H9 (cell line): Measurements from ENCODE around the gene NAMPT. TPM values are rescaled to one million over a fixed set of nuclear protein-coding genes. Genes with fewer than 3 reads are reported as not detected.

Source experiments
- DNase-seq: peaks from one replicate; pipeline ENCODE4 v3.0.0-alpha.2; 2017
- H2AFZ ChIP-seq: one replicate; pipeline ENCODE4 v1.6.1; 2013; ENCODE audit warnings: mild to moderate bottlenecking, low read length, control low read depth, moderate library complexity
- H2AK5ac ChIP-seq: 2 replicates; pipeline ENCODE4 v1.6.1; 2013; ENCODE audit warnings: low read length, control low read depth, mixed read lengths; ENCODE audit not compliant: insufficient read length
- H2BK120ac ChIP-seq: one replicate; pipeline ENCODE4 v1.6.1; 2013; ENCODE audit warnings: low read depth, mild to moderate bottlenecking, low read length, control low read depth, inconsistent platforms; ENCODE audit not compliant: poor library complexity, severe bottlenecking
- H2BK12ac ChIP-seq: 2 replicates; pipeline ENCODE4 v1.6.1; 2013; ENCODE audit warnings: low read length, control low read depth, mixed read lengths, low read depth; ENCODE audit not compliant: insufficient read length
- H2BK15ac ChIP-seq: 2 replicates; pipeline ENCODE4 v1.6.1; 2013; ENCODE audit warnings: low read depth, low read length, control low read depth
- H2BK20ac ChIP-seq: one replicate; pipeline ENCODE4 v1.6.1; 2013; ENCODE audit warnings: low read depth, mild to moderate bottlenecking, low read length, control low read depth, inconsistent platforms; ENCODE audit not compliant: poor library complexity, severe bottlenecking
- H2BK5ac ChIP-seq: 2 replicates; pipeline ENCODE4 v1.6.1; 2013; ENCODE audit warnings: low read length, control low read depth, mixed read lengths; ENCODE audit not compliant: insufficient read length
- H3K14ac ChIP-seq: 2 replicates; pipeline ENCODE4 v1.6.1; 2013; ENCODE audit warnings: low read length, control low read depth; ENCODE audit not compliant: insufficient read depth
- H3K18ac ChIP-seq: 2 replicates; pipeline ENCODE4 v1.6.1; 2013; ENCODE audit warnings: low read depth, mild to moderate bottlenecking, mixed read lengths, low read length, control low read depth; ENCODE audit not compliant: insufficient read length
- H3K23ac ChIP-seq: 2 replicates; pipeline ENCODE4 v1.6.1; 2013; ENCODE audit warnings: low read length, control low read depth, mixed read lengths, low read depth; ENCODE audit not compliant: insufficient read length
- H3K23me2 ChIP-seq: 2 replicates; pipeline ENCODE4 v1.6.1; 2013; ENCODE audit warnings: low read depth, mild to moderate bottlenecking, mixed read lengths, low read length, control low read depth; ENCODE audit not compliant: insufficient read length, poor library complexity, severe bottlenecking
- H3K27ac ChIP-seq: 2 replicates; pipeline ENCODE4 v1.5.1; 2013; ENCODE audit warnings: low read length, control low read depth, mixed read lengths, low read depth; ENCODE audit not compliant: insufficient read length
- H3K27me3 ChIP-seq: 2 replicates; pipeline ENCODE4 v1.6.1; 2013; ENCODE audit warnings: low read length, control low read depth, inconsistent platforms; ENCODE audit not compliant: insufficient read depth
- H3K4ac ChIP-seq: 2 replicates; pipeline ENCODE4 v1.6.1; 2013; ENCODE audit warnings: low read depth, mild to moderate bottlenecking, control low read depth, inconsistent platforms, low read length, moderate library complexity
- H3K4me1 ChIP-seq: 2 replicates; pipeline ENCODE4 v1.6.1; 2013; ENCODE audit warnings: low read length, control low read depth, inconsistent platforms; ENCODE audit not compliant: insufficient read depth
- H3K4me2 ChIP-seq: 2 replicates; pipeline ENCODE4 v1.6.1; 2013; ENCODE audit warnings: low read length, control low read depth, mixed read lengths; ENCODE audit not compliant: insufficient read length, insufficient read depth
- H3K56ac ChIP-seq: 2 replicates; pipeline ENCODE4 v1.6.1; 2013; ENCODE audit warnings: low read depth, mild to moderate bottlenecking, mixed read lengths, low read length, control low read depth; ENCODE audit not compliant: insufficient read length
- H3K79me1 ChIP-seq: 2 replicates; pipeline ENCODE4 v1.6.1; 2013; ENCODE audit warnings: low read depth, mild to moderate bottlenecking, moderate library complexity, low read length, control low read depth, inconsistent platforms; ENCODE audit not compliant: insufficient read depth, poor library complexity, severe bottlenecking
- H3K79me2 ChIP-seq: 2 replicates; pipeline ENCODE4 v1.6.1; 2013; ENCODE audit warnings: low read length, control low read depth, inconsistent platforms; ENCODE audit not compliant: insufficient read depth
- H3K9ac ChIP-seq: 2 replicates; pipeline ENCODE4 v1.6.1; 2013; ENCODE audit warnings: low read length, control low read depth, mixed read lengths; ENCODE audit not compliant: insufficient read length; ENCODE audit errors: extremely low read depth
- H3K9me3 ChIP-seq: one replicate; pipeline ENCODE4 v1.6.1; 2013; ENCODE audit warnings: low read depth, low read length, inconsistent platforms; ENCODE audit not compliant: control insufficient read depth
- H3T11ph ChIP-seq: one replicate; pipeline ENCODE4 v1.6.1; 2013; ENCODE audit warnings: mild to moderate bottlenecking, low read length, control low read depth, inconsistent platforms
- H4K20me1 ChIP-seq: one replicate; pipeline ENCODE4 v1.6.1; 2013; ENCODE audit not compliant: control insufficient read depth, insufficient read length, insufficient read depth
- H4K5ac ChIP-seq: 2 replicates; pipeline ENCODE4 v1.6.1; 2013; ENCODE audit warnings: low read depth, mild to moderate bottlenecking, mixed read lengths, low read length, control low read depth; ENCODE audit not compliant: insufficient read length
- H4K8ac ChIP-seq: replicated peaks from 2 replicates; pipeline ENCODE4 v1.6.1; 2013; ENCODE audit warnings: low read length, control low read depth, mixed read lengths, low read depth; ENCODE audit not compliant: insufficient read length
- H4K91ac ChIP-seq: 2 replicates; pipeline ENCODE4 v1.6.1; 2013; ENCODE audit warnings: low read depth, mild to moderate bottlenecking, moderate library complexity, mixed read lengths, low read length, control low read depth; ENCODE audit not compliant: insufficient read length
- H3K27ac Mint-ChIP-seq, 3 experiments: 2 replicates in 2 of 3; 3 replicates in 1 of 3; pipeline ENCODE4 v1.8.0; 2020 to 2021; ENCODE audit warnings: mixed read lengths in 3 of 3, mild to moderate bottlenecking in 1 of 3, moderate library complexity in 1 of 3
- H3K27me3 Mint-ChIP-seq: 2 replicates; pipeline ENCODE4 v1.8.0; 2021; ENCODE audit warnings: low read depth, mild to moderate bottlenecking, moderate library complexity, mixed read lengths
- H3K36me3 Mint-ChIP-seq, 3 experiments: 2 replicates in 2 of 3; 3 replicates in 1 of 3; pipeline ENCODE4 v1.8.0; 2020 to 2021; ENCODE audit warnings: low read depth in 3 of 3, mixed read lengths in 3 of 3; ENCODE audit not compliant: insufficient read depth in 1 of 3
- H3K4me1 Mint-ChIP-seq, 2 experiments: 2 replicates each; pipeline ENCODE4 v1.8.0; 2020; ENCODE audit warnings: mixed read lengths in 2 of 2
- H3K4me3 Mint-ChIP-seq, 2 experiments: 2 replicates in 1 of 2; 3 replicates in 1 of 2; pipeline ENCODE4 v1.8.0; 2020 to 2021; ENCODE audit warnings: mild to moderate bottlenecking in 2 of 2, mixed read lengths in 2 of 2, moderate library complexity in 1 of 2
- H3K9me3 Mint-ChIP-seq, 2 experiments: 2 replicates in 1 of 2; 3 replicates in 1 of 2; pipeline ENCODE4 v1.8.0; 2020; ENCODE audit warnings: mild to moderate bottlenecking in 2 of 2, mixed read lengths in 2 of 2, moderate library complexity in 1 of 2
- CTCF ChIP-seq: fragments of 200-600 bp; sonication (generic); conservative IDR thresholded peaks from 3 replicates; pipeline ENCODE4 v1.8.0; 2021; ENCODE audit warnings: antibody characterized with exemption, mild to moderate bottlenecking
- WGBS: extraction: QIAGEN DNeasy Blood & Tissue Kit; methylation state at CpG from one replicate; pipeline ENCODE4 v1.1.7; 2013; ENCODE audit warnings: missing lambda C conversion rate, low lambda C conversion rate, mixed read lengths; ENCODE audit not compliant: insufficient read length; ENCODE audit errors: extremely low coverage; 5-methylcytosine and 5-hydroxymethylcytosine counted together
- total RNA-seq: library from RNA; stranded (reverse); gene quantifications from 2 replicates; pipeline ENCODE4 v1.2.1, GENCODE V29; 2021

Gene NAMPT
- total RNA-seq, 1 experiment from 2014 or later: 83.5 TPM

- Histone ChIP-seq H3K27ac (no peak overlapping the region), H2AK5ac (no peak overlapping the region), H3K4me1 (no peaks in the 10 kb centered on the region), H2BK15ac (no peak overlapping the region), H3K9me3 (no peaks in the 10 kb centered on the region), H2AFZ (no peak overlapping the region), H3K79me2 (no peaks in the 10 kb centered on the region), H3K23ac (no peak overlapping the region), H3K4ac (no peak overlapping the region), H3K79me1 (no peaks in the 10 kb centered on the region), H2BK120ac (no peak overlapping the region), H2BK20ac (no peak overlapping the region), H3K9ac (no peak overlapping the region), H3K56ac (no peak overlapping the region), H4K20me1 (no peaks in the 10 kb centered on the region), H4K5ac (no peak overlapping the region), H4K8ac (no peak overlapping the region), H3K4me2 (no peak overlapping the region), H3T11ph (no peak overlapping the region), H4K91ac (no peak overlapping the region), H3K27me3 (no peaks in the 10 kb centered on the region), H2BK5ac (no peak overlapping the region), H3K14ac (no peak overlapping the region), H3K18ac (no peak overlapping the region), H2BK12ac (no peak overlapping the region), H3K23me2 (no peaks in the 10 kb centered on the region)
- H3K9me3 Mint-ChIP-seq: peaks cover 23 to 32% of the 10 kb centered on the region in 2 experiments
- H3K4me3 Mint-ChIP-seq: no peak overlapping the region
- DNase-seq: no peak
- H3K27ac Mint-ChIP-seq: no peak overlapping the region
- no peak for TF ChIP-seq CTCF
- WGBS: no CpG with 5 or more reads among the region's 2 CpGs
- peaks cover 2% of the 10 kb centered on the region; the same call in 1 of the 2 replicates for H3K27me3 Mint-ChIP-seq
- H3K36me3 Mint-ChIP-seq: peaks cover 5 to 9% (median 8%) of the 10 kb centered on the region in 3 experiments; a peak in 4 of 7 replicates
- H3K4me1 Mint-ChIP-seq: no peaks in the 10 kb centered on the region
Measured at GRCh38 chr7:106318482-106318881, 33.7 kb upstream of the NAMPT start.
